AG04449 (cell line): ENCODE measurements around the gene C9.

Source experiments
- CTCF ChIA-PET: fragments of 350-600 bp; formaldehyde crosslinking; extraction: SDS; loops from one replicate; lab custom pipeline; 2021; ENCODE audit warnings: antibody characterized with exemption; lab: Yijun Ruan, JAX
- POLR2A ChIA-PET: fragments of 400-600, 350-600 bp; formaldehyde crosslinking; extraction: SDS; loops from one replicate; lab custom pipeline; 2020; ENCODE audit warnings: antibody characterized with exemption, inconsistent platforms; lab: Yijun Ruan, JAX
- DNase-seq: peaks from one replicate; pipeline ENCODE4 v3.0.0-alpha.2; 2010; ENCODE audit warnings: low read depth, low spot score
- H3K4me3 ChIP-seq: 2 replicates; pipeline ENCODE4 v1.5.1; 2011; ENCODE audit warnings: low read depth, mild to moderate bottlenecking, control low read depth, low read length
- CTCF ChIP-seq: IDR thresholded peaks from one replicate; pipeline ENCODE4 v1.5.1; 2011; ENCODE audit warnings: mild to moderate bottlenecking, moderate library complexity, low read length, control low read depth, inconsistent platforms; ENCODE audit not compliant: insufficient read depth; ENCODE audit errors: missing control alignments

Gene C9

GRCh38 chr5:39379693-39380092 is 15.4 kb upstream of the C9 start:
- no peak overlapping the region for H3K4me3 ChIP-seq
- ChIA-PET POLR2A (interaction anchor here (1.7 kb wide), 1 partner anchor 16 kb away, joined by 5 read pairs; no protein-coding TSS in a partner anchor), CTCF (interaction anchor here (1.7 to 2.1 kb wide), 3 partner anchors 164 to 191 kb away, joined by 5 to 13 read pairs (median 8); no protein-coding TSS in a partner anchor)
- no peak for TF ChIP-seq CTCF
- no peak for DNase-seq

- POLR2A ChIA-PET: no interaction called here
- CTCF ChIA-PET: interaction anchor here (0.6 to 4.1 kb wide), 11 partner anchors 7 to 193 kb away, joined by 3 to 76 read pairs (median 16); no protein-coding TSS in a partner anchor
Observed at GRCh38 chr5:39377613-39378012, 13.3 kb upstream of the C9 start.

GRCh38 chr5:39376293-39376714 is 12.0 kb upstream of the C9 start:
- no peak overlapping the region for H3K4me3 ChIP-seq
- ChIA-PET CTCF (interaction anchor here (0.8 to 4.1 kb wide), 27 partner anchors 9 to 204 kb away, joined by 3 to 76 read pairs (median 4); partner anchors contain the start of gene DAB2), POLR2A (interaction anchor here (0.9 to 1.7 kb wide), 5 partner anchors 9 to 219 kb away, joined by 3 to 6 read pairs (median 3); partner anchors contain the start of gene DAB2)
- DNase-seq: no peak
- TF ChIP-seq CTCF: peak; percentile 41

More at GRCh38 chr5:39377613-39378012, 13.3 kb upstream of the C9 start:
- TF ChIP-seq CTCF: no peak
- DNase-seq: no peak
- H3K4me3 ChIP-seq: no peak overlapping the region

GRCh38 chr5:39373791-39374190 is 9.5 kb upstream of the C9 start:
- no peak for TF ChIP-seq CTCF
- CTCF ChIA-PET: interaction anchor here (0.6 to 4.6 kb wide), 4 partner anchors 8 to 199 kb away, joined by 3 to 35 read pairs (median 16); no protein-coding TSS in a partner anchor

GRCh38 chr5:39371367-39371635 is 7.0 kb upstream of the C9 start:
- no peak overlapping the region for H3K4me3 ChIP-seq
- ChIA-PET CTCF (interaction anchor here (0.6 to 4.6 kb wide), 6 partner anchors 9 to 207 kb away, joined by 3 to 35 read pairs (median 4); no protein-coding TSS in a partner anchor), POLR2A (interaction anchor here (1.3 kb wide), 1 partner anchor 54 kb away, joined by 5 read pairs; the partner anchor contains the start of gene DAB2)
- TF ChIP-seq CTCF: no peak
- DNase-seq: no peak

More at GRCh38 chr5:39373791-39374190, 9.5 kb upstream of the C9 start:
- DNase-seq: no peak
- H3K4me3 ChIP-seq: no peak overlapping the region
- POLR2A ChIA-PET: interaction anchor here (1.0 kb wide), 1 partner anchor 29 kb away, joined by 3 read pairs; no protein-coding TSS in a partner anchor

- H3K4me3 ChIP-seq: no peak overlapping the region
- CTCF ChIA-PET: interaction anchor here (0.6 to 4.6 kb wide), 6 partner anchors 8 to 207 kb away, joined by 3 to 35 read pairs (median 4); no protein-coding TSS in a partner anchor
- POLR2A ChIA-PET: interaction anchor here (1.3 kb wide), 1 partner anchor 54 kb away, joined by 5 read pairs; the partner anchor contains the start of gene DAB2
- no peak for DNase-seq
- no peak for TF ChIP-seq CTCF
Observed at GRCh38 chr5:39370555-39371366, 6.5 kb upstream of the C9 start.
